Upper lobe of left lung (tissue), 4 donors: ENCODE data around the gene IL1RAPL1.

Experiments used
- EP300 ChIP-seq, 4 donors: sonication (generic); formaldehyde crosslinking; IDR thresholded peaks; one replicate each; pipeline ENCODE4 v1.5.1; 2017; ENCODE audit warnings: antibody characterized with exemption in 4 of 4, control low read depth in 2 of 4
- POLR2A ChIP-seq, 4 donors: fragments of 450-650 bp; IDR thresholded peaks; one replicate each; pipeline ENCODE4 v1.5.1; 2016 to 2017; ENCODE audit warnings: antibody characterized with exemption in 4 of 4, mild to moderate bottlenecking in 2 of 4
- POLR2AphosphoS5 ChIP-seq, 2 donors: sonication (generic); formaldehyde crosslinking; IDR thresholded peaks; one replicate each; pipeline ENCODE4 v1.5.1; 2017; ENCODE audit warnings: antibody characterized with exemption in 2 of 2
- TF ChIP-seq, protein P1 (sequence below), 6 experiments: fragments of 450-650 bp in 4 of 6; fragments of 200-600 bp in 2 of 6; sonication (generic) in 2 of 6; IDR thresholded peaks; one replicate each; pipeline ENCODE4 v1.5.1; 2016 to 2019; ENCODE audit warnings: antibody characterized with exemption in 6 of 6

DNA sequence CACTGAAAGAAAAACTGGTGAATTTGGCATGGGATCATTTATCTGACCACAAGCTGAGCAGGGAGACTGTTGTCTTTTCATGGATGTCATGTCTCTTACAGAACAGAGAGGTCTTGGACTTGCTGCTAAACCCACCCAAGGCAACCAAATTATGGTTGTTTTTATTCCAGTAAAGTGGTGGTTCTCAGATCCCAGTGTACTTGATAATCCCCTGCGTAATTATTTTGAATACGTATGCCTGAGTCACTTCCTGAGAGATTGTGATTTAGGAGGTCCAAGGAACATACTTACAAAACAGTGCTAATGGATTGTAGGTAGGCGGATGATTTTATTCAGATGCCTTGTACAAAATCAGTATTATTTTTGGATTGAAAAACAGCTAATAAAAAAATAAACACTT, 585.6 kb downstream of the IL1RAPL1 start:
- TF ChIP-seq, protein P1, sequence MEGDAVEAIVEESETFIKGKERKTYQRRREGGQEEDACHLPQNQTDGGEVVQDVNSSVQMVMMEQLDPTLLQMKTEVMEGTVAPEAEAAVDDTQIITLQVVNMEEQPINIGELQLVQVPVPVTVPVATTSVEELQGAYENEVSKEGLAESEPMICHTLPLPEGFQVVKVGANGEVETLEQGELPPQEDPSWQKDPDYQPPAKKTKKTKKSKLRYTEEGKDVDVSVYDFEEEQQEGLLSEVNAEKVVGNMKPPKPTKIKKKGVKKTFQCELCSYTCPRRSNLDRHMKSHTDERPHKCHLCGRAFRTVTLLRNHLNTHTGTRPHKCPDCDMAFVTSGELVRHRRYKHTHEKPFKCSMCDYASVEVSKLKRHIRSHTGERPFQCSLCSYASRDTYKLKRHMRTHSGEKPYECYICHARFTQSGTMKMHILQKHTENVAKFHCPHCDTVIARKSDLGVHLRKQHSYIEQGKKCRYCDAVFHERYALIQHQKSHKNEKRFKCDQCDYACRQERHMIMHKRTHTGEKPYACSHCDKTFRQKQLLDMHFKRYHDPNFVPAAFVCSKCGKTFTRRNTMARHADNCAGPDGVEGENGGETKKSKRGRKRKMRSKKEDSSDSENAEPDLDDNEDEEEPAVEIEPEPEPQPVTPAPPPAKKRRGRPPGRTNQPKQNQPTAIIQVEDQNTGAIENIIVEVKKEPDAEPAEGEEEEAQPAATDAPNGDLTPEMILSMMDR (IDR thresholded peaks at IDR 0.05), result no peak
- TF ChIP-seq POLR2A (IDR thresholded peaks at IDR 0.05) (no peak), EP300 (IDR thresholded peaks at IDR 0.05) (no peak), POLR2AphosphoS5 (IDR thresholded peaks at IDR 0.05) (no peak)
